HG03439 (cell line): ENCODE data around the gene RHBG.

Source experiments
- ATAC-seq: cut with Tn5 transposase; IDR thresholded peaks from one replicate; pipeline ENCODE4 v1.9.1; 2021; ENCODE audit warnings: mild to moderate bottlenecking, moderate library complexity; ENCODE audit not compliant: unreplicated experiment

The RHBG gene

GRCh38 chr1:156402331-156403020, 33.5 kb downstream of the RHBG start:
- ATAC-seq = no peak

GRCh38 chr1:156405670-156406069, 36.7 kb downstream of the RHBG start:
- ATAC-seq = no peak

- no peak for ATAC-seq
Observed at GRCh38 chr1:156406251-156406650, 37.2 kb downstream of the RHBG start.

GRCh38 chr1:156407344-156407743, 38.3 kb downstream of the RHBG start:
- no peak for ATAC-seq

- no peak for ATAC-seq
Observed at GRCh38 chr1:156407760-156408159, 38.7 kb downstream of the RHBG start.

- no peak for ATAC-seq
Observed at GRCh38 chr1:156409439-156409838, 40.4 kb downstream of the RHBG start.

GRCh38 chr1:156410238-156410637, 41.2 kb downstream of the RHBG start:
- no peak for ATAC-seq

- ATAC-seq = no peak
Observed at GRCh38 chr1:156410740-156411139, 41.7 kb downstream of the RHBG start.

GRCh38 chr1:156412653-156413321, 43.8 kb downstream of the RHBG start:
- ATAC-seq = no peak

GRCh38 chr1:156413391-156414246, 44.6 kb downstream of the RHBG start:
- no peak for ATAC-seq

- ATAC-seq = no peak
Observed at GRCh38 chr1:156414461-156415064, 45.6 kb downstream of the RHBG start.

- ATAC-seq = no peak
Observed at GRCh38 chr1:156416993-156417392, 48.0 kb downstream of the RHBG start.

- ATAC-seq = no peak
Observed at GRCh38 chr1:156417401-156418020, 48.5 kb downstream of the RHBG start.

GRCh38 chr1:156418416-156419070, 49.5 kb downstream of the RHBG start:
- no peak for ATAC-seq

GRCh38 chr1:156419854-156420204, 50.8 kb downstream of the RHBG start:
- ATAC-seq = no peak

- no peak for ATAC-seq
Observed at GRCh38 chr1:156420205-156421061, 51.4 kb downstream of the RHBG start.

GRCh38 chr1:156421062-156421938, 52.3 kb downstream of the RHBG start:
- ATAC-seq = peak; percentile 72

- no peak for ATAC-seq
Observed at GRCh38 chr1:156421939-156422601, 53.1 kb downstream of the RHBG start.
